Activated naive CD8-positive, alpha-beta T cell treated with anti-CD3 and anti-CD28 coated beads, Interleukin-2, amount 50 U/mL, for 16 hours (primary cell): ENCODE results near the gene COG4.
A peak's percentile ranks its signal among the peaks of the same experiment; 100 is the strongest.
"Not testable (repeated sequence)": the region's sequence is repeated elsewhere in the genome, so short reads cannot be mapped to it uniquely, and the experiment has no call there.

ENCODE experiments used
- DNase-seq: peaks from one replicate; pipeline ENCODE4 v3.0.0-alpha.2; 2020; ENCODE audit warnings: low read depth, low spot score

The COG4 gene

DNA sequence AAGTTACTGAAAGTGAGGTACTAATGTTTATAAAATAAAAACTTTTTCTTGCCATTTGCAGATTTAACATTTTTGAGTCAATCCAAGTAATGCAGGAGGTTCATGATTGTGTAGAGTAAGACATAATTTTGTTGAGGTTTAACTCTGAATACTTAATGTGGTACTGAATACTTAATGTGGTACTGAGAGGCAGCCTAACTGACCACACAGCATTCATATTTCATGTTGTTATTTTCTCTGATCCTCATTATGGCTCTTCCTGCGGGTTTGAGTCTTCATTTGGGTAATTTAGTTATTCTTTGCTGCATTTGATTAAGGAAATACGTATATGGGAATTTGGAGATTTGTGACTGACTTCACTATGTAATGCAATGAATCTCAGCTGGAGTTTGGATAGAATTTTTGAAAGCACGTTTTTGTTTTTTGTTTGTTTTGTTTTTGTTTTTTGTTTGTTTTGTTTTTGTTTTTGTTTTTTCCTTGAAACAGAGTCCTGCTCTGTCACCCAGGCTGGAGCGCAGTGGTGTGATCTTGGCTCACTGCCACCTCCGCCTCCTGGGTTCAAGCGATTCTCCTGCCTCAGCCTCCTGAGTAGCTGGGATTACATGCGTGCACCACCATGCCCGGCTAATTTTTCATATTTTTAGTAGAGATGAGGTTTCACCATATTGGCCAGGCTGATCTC is 4.1 kb upstream of the COG4 start:
- no peak for DNase-seq

DNA sequence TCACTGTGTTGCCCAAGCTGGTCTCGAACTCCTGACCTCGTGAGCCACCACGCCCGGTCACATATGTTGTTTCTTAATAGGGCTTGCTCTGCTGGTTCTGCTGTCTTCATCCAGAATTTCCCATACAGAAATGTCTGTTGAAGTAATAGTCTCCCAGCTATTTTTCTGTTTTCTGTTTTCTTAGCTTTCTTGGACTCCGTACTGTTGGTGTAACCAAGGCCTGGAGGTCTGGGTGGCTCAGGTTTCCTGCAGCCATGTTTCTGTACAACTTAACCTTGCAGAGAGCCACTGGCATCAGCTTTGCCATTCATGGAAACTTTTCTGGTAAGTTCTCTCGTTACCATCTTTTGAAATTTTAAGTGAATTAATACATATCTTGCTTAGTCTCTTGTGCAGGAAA is 3.0 kb upstream of the COG4 start:
- no peak for DNase-seq

DNA sequence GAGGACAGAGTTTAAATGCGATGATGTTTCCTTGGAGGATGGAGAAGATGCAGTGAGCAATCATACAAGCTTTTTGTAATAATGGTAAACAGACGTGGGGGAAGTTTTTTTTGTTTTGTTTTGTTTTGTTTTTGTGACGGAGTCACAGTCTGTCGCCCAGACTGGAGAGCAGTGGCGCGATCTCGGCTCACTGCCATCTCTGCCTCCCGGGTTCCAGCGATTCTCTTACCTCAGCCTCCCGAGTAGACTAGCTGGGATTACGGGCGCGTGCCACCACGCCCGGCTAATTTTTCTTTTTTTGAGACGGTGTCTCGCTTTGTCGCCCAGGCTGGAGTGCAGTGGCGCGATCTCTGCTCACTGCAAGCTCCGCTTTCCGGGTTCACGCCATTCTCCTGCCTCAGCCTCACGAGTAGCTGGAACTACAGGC is 1.1 kb upstream of the COG4 start:
- DNase-seq, result not testable (repeated sequence)

DNA sequence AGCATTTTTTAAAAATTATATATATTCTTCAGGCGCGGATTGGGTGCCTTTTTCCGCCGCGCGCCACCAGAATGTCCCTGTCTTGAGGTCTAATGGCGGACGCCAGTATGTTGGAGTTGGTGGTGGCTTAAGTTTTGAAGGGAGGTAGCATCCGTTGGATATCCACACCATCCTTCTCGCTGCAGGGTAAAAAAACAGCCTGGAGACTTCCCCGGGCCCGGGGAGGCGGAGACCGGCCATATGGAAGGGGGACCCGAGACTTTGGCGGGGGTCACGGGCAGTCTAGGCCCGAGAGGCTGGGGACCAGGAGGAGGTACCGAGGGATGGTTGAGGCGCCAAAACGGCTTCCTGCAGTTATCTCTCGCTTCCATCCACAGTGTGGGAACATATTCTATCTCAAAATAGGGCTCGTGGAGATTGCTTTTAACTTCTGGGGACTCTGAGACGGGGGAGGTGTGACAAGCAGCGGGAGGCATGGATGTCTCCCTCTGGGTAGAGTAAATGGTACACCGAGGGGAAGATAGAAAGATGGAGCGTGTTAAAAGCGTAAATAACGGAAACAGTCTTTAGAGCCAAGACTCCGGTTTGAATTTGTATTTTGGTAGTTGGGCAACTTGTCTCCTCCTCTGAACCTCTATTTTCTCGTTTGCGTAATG is 517 bp upstream of the COG4 start, which contains the start of gene SF3B3:
Gene SF3B3, plus strand, starts transcription at position 74 of the 656 bp plus-strand sequence. CDS start 2,841 bp downstream, outside the sequence.
- peak; percentile 25 for DNase-seq

DNA sequence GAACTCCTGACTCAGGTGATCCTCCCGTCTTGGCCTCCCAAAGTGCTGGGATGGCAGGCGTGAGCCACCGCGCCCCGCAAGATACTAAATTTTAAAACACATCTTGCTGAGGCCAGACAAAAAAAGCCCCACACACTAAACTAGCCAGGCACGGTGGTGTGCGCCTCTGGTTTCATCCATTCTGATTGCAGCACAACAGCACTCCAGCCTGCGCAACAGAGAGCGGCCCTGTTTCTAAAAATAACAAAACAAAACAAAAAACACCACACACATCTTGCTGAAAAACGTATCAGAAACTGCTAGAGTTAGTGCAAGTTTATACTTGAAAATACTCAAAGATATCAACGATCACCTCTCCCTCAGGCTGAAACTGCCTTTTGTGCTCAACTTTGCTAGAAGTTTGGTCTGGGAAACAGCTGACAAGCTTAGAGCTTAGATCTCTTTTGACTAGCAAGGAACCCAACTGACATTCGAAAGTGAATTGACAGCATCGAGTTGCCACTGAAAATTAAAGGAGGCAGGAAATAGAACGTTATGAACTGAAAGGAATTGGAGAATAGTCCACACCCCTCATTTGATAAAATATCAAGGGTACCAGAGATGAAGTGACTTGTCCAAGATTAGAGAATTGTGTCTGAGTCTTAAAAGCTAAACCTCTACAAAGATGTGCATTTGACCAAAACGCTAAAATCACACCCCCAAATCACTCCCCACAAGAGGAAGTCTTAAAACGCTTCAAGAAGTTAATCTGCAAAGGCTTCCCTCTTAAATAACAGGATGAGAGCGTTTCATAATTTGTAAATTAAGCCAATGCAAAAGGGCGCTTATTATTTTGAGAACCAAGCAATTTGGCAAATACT is 908 bp downstream of the COG4 start:
- no peak for DNase-seq

DNA sequence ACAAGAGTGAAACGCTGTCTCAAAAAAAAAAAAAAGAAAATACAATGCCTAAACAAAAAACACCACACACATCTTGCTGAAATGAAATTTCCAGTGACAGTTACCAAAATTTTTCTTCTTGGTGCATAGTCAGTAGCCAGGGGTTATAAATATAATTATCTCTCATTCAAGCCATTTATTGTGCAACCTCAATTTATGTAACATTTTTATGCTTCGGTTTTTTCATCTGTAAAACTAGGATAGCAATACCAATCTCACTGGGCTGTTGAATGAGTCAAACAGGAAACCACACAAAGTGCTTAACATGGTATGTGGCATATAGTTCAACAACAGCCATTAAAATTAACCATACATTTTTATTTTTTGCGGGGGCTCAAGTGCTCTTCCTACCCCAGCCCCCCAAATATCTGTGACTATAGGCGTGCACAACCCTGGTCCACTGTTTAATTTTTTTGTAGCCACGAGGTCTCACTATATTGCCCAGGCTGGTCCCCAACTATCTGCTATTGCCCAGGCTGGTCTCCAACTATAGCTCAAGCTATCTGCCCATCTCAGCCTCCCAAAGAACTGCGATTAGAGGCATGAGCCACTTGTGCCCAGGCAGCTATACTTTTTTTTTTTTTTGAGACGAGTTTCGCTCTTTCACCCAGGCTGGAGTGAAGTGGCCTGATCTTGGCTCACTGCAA is 2.6 kb downstream of the COG4 start:
- DNase-seq, result no peak

DNA sequence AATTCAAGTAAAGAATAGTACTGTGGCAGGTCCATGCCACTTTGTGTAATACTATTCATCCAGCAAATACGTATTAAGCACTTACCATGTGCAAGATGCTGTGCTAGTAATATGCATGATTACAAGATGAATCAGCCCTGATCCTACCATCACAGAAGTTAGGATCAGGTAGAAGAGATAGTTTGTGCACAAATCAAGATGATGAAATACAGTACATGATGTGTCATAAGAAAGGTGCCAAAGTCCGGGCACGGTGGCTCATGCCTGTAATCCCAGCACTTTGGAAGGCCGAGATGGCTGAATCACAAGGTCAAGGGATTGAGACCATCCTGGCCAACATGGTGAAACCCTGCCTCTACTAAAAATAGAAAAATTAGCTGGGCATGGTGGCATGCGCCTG is 10.9 kb downstream of the COG4 start:
- no peak for DNase-seq

DNA sequence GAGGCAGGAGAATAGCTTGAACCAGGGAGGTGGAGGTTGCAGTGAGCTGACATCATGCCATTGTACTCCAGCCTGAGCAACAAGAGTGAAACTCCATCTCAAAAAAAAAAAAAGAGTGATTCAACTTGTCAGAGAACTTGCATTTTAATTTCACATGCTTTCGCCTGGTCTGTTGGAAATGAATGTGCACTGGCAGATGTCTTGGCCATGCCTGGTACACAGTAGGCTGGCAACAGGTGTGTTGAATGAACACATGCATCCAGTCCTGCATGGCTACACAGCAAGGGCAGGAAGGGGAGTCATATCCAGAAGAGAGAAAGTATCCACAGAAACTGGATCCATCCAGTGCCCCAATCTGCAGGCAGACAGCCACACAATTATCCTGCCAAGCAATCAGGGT is 11.5 kb downstream of the COG4 start:
- DNase-seq, result no peak

DNA sequence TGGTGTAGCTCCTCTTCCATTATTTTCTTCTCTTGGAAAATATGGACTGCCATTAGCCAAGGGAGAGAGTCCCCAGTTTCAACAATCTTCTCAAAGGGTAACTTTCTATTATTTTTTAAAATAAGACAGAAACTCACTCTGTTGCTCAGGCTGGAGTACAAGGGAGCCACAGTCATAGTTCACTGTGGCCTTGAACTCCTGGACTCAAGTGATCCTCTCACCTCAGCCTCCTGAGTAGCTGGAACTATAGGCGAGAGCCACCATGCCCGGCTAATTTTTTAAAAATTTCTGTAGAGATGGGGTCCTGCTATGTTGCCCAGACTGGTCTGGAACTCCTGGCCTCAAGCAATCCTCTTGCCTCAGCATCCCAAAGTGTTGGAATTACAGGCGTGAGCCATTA is 13.1 kb downstream of the COG4 start:
- no peak for DNase-seq

DNA sequence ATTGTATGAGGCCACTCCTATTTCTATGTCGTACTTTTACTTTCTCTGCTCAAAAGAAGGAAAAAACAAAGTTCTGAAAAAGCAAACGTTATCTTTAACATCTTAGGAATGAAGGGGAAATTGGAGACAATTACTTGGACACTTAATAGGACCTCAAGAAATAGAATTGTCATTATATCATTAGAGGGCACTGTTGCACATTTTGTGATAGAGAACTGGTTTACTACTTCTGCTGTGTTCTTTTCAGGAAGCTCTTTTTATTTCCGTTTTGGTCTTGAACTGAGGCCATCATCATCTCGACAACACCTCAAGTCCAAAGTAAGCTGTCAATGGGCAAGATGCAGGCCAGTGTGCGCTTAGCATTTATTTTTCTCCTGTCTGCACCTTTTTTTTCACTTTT is 14.6 kb downstream of the COG4 start:
- no peak for DNase-seq

DNA sequence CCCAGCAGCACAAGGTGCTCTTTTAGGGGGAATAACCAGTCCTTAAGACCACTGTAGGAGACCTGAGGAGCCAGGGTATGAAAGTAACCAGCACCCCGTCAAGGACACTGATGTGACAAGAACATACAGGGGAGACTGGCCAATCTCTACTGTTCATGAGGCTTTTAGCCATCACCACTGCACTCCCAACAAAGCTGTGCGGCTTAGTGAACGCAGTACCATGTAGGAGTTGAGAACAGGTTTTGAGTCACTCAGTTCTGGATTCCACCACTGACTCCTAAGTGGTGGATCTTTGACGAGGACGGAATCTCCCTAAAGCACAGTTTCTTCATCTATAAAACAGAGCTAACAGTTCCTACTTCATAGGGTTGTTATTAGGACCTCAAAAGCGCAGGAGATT is 26.8 kb downstream of the COG4 start:
- no peak for DNase-seq

DNA sequence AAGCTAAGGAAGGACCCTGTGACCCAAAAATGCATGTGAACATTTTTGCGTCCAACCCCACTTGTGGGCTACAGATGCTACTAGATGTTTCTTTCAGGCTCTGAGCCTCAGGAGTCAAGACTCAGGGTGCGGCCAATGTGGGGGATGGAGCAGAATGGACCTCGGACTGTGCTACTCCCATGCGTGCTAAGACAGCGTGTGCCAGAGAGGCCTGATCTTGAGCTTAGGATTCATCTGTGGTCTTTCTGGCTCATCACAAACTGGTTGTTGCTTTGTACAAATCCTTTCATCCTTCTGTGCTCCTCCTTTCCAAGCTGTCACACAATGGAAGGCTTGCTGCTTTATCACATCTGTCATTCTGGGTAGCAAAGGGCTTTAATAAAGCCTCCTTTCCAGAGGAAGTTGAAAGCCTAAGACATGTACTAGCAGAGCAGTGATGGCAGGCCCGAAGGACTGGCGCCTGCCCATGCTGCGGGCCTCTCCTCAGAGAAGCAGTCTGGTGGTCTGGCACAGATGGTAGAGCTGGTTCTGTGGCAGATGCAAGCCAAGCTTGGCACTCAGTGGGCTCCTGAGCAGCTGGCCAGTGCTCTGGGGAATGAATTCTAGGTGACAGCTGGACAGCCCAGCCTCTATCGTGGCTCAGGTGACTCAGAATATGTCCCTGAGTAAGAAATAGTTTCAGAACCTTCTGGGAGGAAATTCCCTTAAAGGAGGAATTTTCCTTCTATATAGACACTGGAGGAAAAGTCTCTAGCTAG is 27.8 kb downstream of the COG4 start:
- DNase-seq, result no peak

DNA sequence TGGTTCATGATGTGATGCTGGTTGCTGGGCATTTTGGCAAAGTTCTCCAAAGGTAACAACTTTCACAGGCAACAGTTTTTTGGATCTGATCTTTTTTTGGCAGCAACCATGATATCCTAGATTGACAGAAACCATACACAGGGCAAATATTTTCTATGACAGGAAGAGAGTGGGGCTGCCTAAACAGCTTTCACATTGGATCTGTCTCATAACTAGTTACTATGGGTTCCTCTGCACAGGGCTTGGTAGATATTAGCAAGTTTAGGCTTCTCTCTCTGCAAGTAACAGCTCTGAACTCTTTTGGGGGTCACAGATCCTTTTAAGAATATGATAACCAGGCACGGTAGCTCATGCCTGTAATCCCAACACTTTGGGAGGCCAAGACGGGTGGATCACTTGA is 28.6 kb downstream of the COG4 start:
- DNase-seq, result no peak

DNA sequence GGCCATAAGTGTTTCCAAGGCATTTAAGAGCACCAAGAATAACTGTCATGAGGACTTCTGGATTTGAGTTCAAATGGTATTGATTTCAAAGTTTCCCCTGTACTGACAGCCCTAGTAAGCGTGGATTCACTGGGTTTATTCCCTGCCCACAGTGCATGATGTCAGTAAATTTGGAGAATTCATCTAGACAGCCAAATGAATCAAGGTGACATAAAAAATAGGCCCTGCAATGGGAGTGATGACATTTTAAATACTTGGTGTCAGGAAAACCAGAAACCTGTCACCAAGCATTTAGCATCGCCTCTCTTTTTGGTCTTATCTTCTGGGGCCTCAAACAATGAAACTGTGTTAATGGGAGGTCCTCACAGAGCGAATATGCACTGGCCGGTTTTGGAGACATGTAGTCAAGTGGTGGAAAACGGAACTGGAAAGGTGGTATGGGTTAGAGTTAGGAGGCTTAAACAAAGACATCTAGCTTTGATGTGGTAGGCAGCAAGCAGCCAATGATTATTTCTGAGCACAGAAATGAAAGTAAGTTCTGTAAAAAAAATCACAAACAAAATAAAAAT is 29.1 kb downstream of the COG4 start:
- no peak for DNase-seq

DNA sequence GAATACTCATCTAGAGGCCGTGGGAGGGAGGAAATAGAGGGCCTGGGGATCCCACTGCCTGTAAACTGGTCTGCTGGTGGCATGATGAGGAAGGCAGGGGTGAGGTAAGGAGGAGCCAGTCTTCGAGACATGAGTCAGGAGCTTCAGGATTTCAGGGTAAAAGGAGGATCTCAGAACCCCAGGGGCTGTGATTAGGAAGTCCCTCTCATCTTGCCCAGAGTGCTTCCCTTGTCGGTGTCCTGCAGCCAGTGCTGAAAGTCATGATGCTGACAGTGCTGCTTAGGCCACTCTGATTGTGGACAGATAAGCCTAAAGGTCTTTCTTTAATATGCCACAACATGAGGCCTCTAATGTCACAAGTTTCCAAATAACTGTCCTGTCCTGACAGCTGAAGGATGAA is 29.6 kb downstream of the COG4 start:
- DNase-seq, result no peak

DNA sequence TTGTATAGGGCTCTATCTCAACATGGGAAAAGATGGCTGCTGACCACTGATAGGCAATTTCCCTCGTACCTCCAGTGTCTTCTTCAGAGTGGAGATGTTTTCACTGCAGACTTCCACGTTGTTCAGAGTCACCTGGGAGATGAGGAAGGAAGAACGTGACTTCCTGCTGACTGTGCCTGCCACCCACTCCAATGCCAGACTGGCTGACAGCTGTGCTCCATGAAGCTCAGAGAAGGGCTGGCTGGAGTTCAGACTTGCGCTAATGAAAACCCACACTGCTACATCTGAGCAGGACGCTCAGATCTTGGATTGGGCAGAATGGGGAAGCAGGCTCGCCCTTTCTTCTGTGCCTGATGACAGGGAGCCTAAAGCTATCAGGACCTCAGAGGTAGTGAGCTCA is 33.1 kb downstream of the COG4 start:
- DNase-seq, result no peak

DNA sequence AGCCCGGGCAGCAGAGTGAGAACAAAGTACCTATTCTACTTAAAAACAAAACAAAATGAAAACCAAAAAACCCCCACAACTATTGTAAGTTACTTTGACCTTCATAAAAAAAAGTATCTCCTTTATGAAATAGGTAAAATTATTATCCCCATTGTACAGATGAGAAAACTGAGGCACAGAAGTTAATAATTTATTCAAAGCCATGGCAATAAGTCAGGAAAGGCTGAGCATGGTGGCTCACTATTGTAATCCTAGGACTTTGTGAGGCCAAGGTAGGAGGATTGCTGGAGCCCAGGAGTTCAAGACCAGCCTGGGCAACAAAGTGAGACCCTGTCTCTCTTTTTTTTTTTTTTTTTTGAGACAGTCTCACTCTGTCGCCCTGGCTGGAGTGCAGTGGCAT is 38.5 kb downstream of the COG4 start:
- DNase-seq, result no peak

DNA sequence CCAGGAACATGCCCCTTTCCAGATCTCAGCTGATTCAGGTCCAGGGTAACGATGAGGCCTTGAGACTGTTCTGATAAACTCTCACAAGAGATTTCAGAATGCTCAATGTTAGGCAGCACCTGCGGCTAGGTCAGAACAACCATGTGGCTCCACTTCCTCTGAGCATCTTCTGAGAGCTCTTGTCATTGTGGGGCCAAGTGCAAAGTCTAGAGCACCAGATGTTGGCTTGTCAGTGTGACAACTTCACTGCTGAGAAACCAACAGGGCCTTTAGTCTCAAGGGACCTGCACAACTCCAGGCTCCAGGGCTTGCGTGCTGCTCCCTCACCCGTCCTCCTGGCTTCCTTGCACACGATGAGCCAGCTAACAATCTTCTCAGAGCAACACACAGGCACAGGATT is 39.9 kb downstream of the COG4 start:
- DNase-seq, result no peak

DNA sequence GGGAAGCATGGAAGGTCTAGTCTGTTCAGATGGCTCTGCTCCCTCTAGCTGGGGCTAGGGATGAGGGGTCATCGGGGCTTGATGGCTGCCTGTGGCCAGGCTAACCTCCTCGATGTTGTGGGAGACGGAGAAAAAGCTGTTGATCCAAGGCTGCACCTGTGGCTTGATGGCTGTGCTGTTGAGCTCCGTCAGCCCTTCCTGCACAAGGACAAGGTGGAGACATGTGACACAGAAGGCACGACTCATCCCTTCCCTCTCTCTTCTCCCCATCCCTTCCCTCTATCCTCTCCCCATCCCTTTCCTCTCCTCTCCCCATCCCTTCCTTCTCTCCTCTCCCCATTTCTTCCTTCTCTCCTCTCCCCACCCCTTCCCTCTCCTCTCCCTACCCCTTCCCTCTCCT is 40.7 kb downstream of the COG4 start:
- no peak for DNase-seq

DNA sequence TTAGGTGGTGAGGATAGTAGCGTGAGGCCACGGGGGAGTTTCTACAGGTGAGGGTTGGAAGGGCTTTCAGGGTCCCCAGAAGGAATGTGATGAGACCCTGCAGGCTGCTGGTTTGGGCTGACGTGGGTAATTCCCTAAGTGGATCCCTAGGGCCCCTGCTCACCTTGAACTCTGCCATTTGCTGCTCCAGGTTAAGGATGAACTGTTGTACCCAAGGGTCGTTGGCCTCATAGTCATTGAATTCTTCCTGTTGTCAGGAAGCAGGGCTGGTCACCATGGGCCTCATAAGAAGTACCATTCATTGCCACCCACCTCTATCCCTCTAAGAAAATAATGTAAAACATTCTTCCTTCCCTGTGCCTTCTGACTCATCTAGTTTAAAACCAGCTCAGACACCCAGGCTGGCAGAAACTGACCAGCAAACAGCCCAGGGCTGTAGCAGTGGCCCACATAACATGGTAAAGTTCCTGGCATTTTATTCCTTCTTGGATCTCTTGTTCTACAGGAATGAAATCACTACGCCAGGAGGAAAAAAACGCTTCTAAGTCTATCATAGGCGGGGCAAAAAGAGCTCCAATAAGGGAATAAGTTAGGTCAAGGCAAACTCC is 41.3 kb downstream of the COG4 start:
- no peak for DNase-seq
